Tibial artery (tissue), 4 donors: ENCODE measurements around the gene NLRP3.

ENCODE experiments used
- DNase-seq, 2 donors: peaks; one replicate each; pipeline ENCODE4 v3.0.0-alpha.2; 2019
- H3K27ac ChIP-seq, 2 donors: fragments of 200-600 bp; sonication (generic) in 1 of 2; 1 replicate in 1 of 2; 2 replicates in 1 of 2; pipeline ENCODE4 v1.5.1; 2018 to 2019; ENCODE audit warnings: mild to moderate bottlenecking in 1 of 2
- H3K27me3 ChIP-seq, 2 donors: fragments of 200-600 bp; sonication (generic) in 1 of 2; one replicate each; pipeline versions ENCODE4 v1.5.1 to v1.6.0; 2016 to 2019
- H3K36me3 ChIP-seq, 3 donors: fragments of 200-600 bp; sonication (generic) in 2 of 3; one replicate each; pipeline ENCODE4 v1.5.1; 2016 to 2019; ENCODE audit warnings: mild to moderate bottlenecking in 2 of 3
- H3K4me1 ChIP-seq, 4 donors: fragments of 200-600 bp; sonication (generic) in 2 of 4; 1 replicate in 3 of 4; 2 replicates in 1 of 4; pipeline ENCODE4 v1.5.1; 2016 to 2019
- H3K4me3 ChIP-seq, 2 donors: fragments of 200-600 bp; sonication (generic) in 1 of 2; 1 replicate in 1 of 2; 2 replicates in 1 of 2; pipeline ENCODE4 v1.5.1; 2018 to 2019; ENCODE audit warnings: mild to moderate bottlenecking in 2 of 2
- H3K9me3 ChIP-seq, 3 donors: fragments of 200-600 bp; sonication (generic) in 1 of 3; one replicate each; pipeline ENCODE4 v1.5.1; 2016 to 2019
- CTCF ChIP-seq, 2 experiments: fragments of 200-600 bp in 1 of 2; fragments of 450-650 bp in 1 of 2; IDR thresholded peaks; one replicate each; pipeline ENCODE4 v1.5.1; 2017 to 2019; ENCODE audit warnings: antibody characterized with exemption in 2 of 2, mild to moderate bottlenecking in 1 of 2, moderate library complexity in 1 of 2
- intact Hi-C: fragments of 100-400 bp; cut with DNase I; formaldehyde crosslinking; loops from one replicate; pipeline ENCODE4 v1.15.0; 2023; ENCODE audit warnings: low total_unique reads

Gene NLRP3

GRCh38 chr1:247408100-247408499 lies 7.9 kb upstream of the NLRP3 start:
- no peaks in the 10 kb centered on the region for H3K9me3 ChIP-seq
- H3K36me3 ChIP-seq: no peaks in the 10 kb centered on the region
- DNase-seq: no peak
- TF ChIP-seq CTCF (IDR thresholded peaks at IDR 0.05): no peak
- H3K4me3 ChIP-seq: no peak overlapping the region
- H3K27me3 ChIP-seq: no peaks in the 10 kb centered on the region
- H3K4me1 ChIP-seq: no peaks in the 10 kb centered on the region
- no peak overlapping the region for H3K27ac ChIP-seq
- intact Hi-C loops: no loop called here

- H3K9me3 ChIP-seq: no peaks in the 10 kb centered on the region
- no peak overlapping the region for H3K27ac ChIP-seq
- H3K4me3 ChIP-seq: no peak overlapping the region
- H3K27me3 ChIP-seq: no peaks in the 10 kb centered on the region
- DNase-seq: no peak
- intact Hi-C loops: no loop called here
- TF ChIP-seq CTCF (IDR thresholded peaks at IDR 0.05): no peak
- H3K4me1 ChIP-seq: no peaks in the 10 kb centered on the region
- H3K36me3 ChIP-seq: no peaks in the 10 kb centered on the region
Measured at GRCh38 chr1:247409869-247410544, 6.0 kb upstream of the NLRP3 start.

- H3K4me3 ChIP-seq: no peak overlapping the region
- H3K27ac ChIP-seq: no peak overlapping the region
- no peaks in the 10 kb centered on the region for H3K27me3 ChIP-seq
- no peak for DNase-seq
- H3K9me3 ChIP-seq: no peaks in the 10 kb centered on the region
- no peaks in the 10 kb centered on the region for H3K36me3 ChIP-seq
- TF ChIP-seq CTCF (IDR thresholded peaks at IDR 0.05): no peak
- intact Hi-C loops: no loop called here
- no peaks in the 10 kb centered on the region for H3K4me1 ChIP-seq
Measured at GRCh38 chr1:247411621-247412327, 4.2 kb upstream of the NLRP3 start.

- no peak for TF ChIP-seq CTCF (IDR thresholded peaks at IDR 0.05)
- H3K27ac ChIP-seq: no peak overlapping the region
- intact Hi-C loops: no loop called here
- no peaks in the 10 kb centered on the region for H3K36me3 ChIP-seq
- no peak overlapping the region for H3K4me3 ChIP-seq
- no peaks in the 10 kb centered on the region for H3K4me1 ChIP-seq
- no peaks in the 10 kb centered on the region for H3K9me3 ChIP-seq
- peaks cover 0 to 3% of the 10 kb centered on the region in 2 donors for H3K27me3 ChIP-seq
- no peak for DNase-seq
Measured at GRCh38 chr1:247417831-247418230, 1.9 kb downstream of the NLRP3 start.

- no peak overlapping the region for H3K27ac ChIP-seq
- no peak for TF ChIP-seq CTCF (IDR thresholded peaks at IDR 0.05)
- H3K4me3 ChIP-seq: no peak overlapping the region
- H3K4me1 ChIP-seq: no peaks in the 10 kb centered on the region
- H3K9me3 ChIP-seq: no peaks in the 10 kb centered on the region
- no peaks in the 10 kb centered on the region for H3K36me3 ChIP-seq
- H3K27me3 ChIP-seq: peaks cover 0 to 3% of the 10 kb centered on the region in 2 donors
- DNase-seq: no peak
- intact Hi-C loops: no loop called here
Measured at GRCh38 chr1:247419336-247419735, 3.4 kb downstream of the NLRP3 start.
